Retinal pigment epithelial cell (primary cell): ENCODE data around the gene WWC1.

ENCODE experiments used
- DNase-seq: peaks from one replicate; pipeline ENCODE4 v3.0.0-alpha.2; 2010; ENCODE audit warnings: low read depth
- H3K4me3 ChIP-seq: 2 replicates; pipeline ENCODE4 v1.5.1; 2011; ENCODE audit warnings: mild to moderate bottlenecking, low read length, control low read depth, moderate library complexity
- CTCF ChIP-seq: conservative IDR thresholded peaks from 2 replicates; pipeline ENCODE4 v1.5.1; 2011; ENCODE audit warnings: low read depth, low read length, control low read depth, inconsistent platforms

The WWC1 gene

GRCh38 chr5:168400429-168401220, 109.2 kb downstream of the WWC1 start:
- no peak for TF ChIP-seq CTCF
- no peak overlapping the region for H3K4me3 ChIP-seq
- DNase-seq = no peak

GRCh38 chr5:168401226-168401625, 109.8 kb downstream of the WWC1 start:
- no peak for TF ChIP-seq CTCF
- no peak overlapping the region for H3K4me3 ChIP-seq
- DNase-seq = no peak

GRCh38 chr5:168401880-168402279, 110.4 kb downstream of the WWC1 start:
- H3K4me3 ChIP-seq = no peak overlapping the region
- no peak for TF ChIP-seq CTCF
- no peak for DNase-seq

- peak; percentile 59 for DNase-seq
- no peak overlapping the region for H3K4me3 ChIP-seq
Measured at GRCh38 chr5:168404365-168404764, 112.9 kb downstream of the WWC1 start.

GRCh38 chr5:168407211-168407610, 115.8 kb downstream of the WWC1 start:
- no peak overlapping the region for H3K4me3 ChIP-seq
- no peak for DNase-seq
- no peak for TF ChIP-seq CTCF

More at GRCh38 chr5:168404365-168404764, 112.9 kb downstream of the WWC1 start:
- TF ChIP-seq CTCF = peak; percentile 22

- no peak for TF ChIP-seq CTCF
- no peak for DNase-seq
- H3K4me3 ChIP-seq = no peak overlapping the region
Measured at GRCh38 chr5:168408561-168409305, 117.3 kb downstream of the WWC1 start.
